Stimulated activated CD8-positive, alpha-beta memory T cell treated with anti-CD3 and anti-CD28 coated beads, Interleukin-15, amount 100 ng/mL, for 48 hours (primary cell): ENCODE data around the gene RXYLT1.
A peak's percentile ranks its signal among the peaks of the same experiment; 100 is the strongest.

Source experiments
- DNase-seq, 2 donors: peaks; one replicate each; pipeline ENCODE4 v3.0.0-alpha.2; 2020; ENCODE audit warnings: low read depth in 2 of 2

Gene RXYLT1

GRCh38 chr12:63843254-63843720, 63.6 kb downstream of the RXYLT1 start:
- DNase-seq: no peak

DNA sequence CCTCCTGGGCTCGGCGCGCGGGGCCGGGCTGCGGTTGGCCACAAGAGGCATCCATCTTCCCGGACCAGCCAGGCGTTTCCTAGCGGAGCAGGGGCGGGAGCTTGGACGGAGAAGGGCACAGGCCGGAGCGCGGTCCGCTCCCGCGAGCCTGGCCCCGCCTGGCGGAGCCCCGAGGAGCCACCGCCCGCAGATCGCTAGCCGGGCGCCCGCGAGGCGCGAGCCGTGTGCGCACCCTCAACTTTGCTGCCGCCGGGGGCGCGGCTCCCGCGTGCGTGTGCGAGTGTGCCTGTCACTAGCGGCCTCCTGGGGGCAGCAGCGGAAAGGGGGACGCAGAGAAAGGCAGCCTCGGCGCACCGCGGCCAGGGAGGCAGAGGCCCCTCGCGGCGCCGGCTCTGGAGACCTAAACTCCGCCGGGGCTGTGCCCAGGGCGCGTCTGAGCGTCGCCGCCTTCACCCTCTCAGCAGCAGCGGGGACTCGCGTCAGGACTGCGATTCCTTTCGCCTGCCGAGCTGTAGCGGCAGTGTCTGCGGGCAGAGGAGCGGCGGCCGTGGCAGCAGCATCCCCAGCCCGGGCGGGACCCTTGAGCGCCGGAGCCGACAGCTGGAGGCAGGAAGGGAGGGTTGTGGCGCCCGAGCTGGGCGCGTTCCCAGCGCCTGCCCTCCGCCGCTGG, 64.1 kb downstream of the RXYLT1 start:
- DNase-seq: peak; percentile 71 to 73

DNA sequence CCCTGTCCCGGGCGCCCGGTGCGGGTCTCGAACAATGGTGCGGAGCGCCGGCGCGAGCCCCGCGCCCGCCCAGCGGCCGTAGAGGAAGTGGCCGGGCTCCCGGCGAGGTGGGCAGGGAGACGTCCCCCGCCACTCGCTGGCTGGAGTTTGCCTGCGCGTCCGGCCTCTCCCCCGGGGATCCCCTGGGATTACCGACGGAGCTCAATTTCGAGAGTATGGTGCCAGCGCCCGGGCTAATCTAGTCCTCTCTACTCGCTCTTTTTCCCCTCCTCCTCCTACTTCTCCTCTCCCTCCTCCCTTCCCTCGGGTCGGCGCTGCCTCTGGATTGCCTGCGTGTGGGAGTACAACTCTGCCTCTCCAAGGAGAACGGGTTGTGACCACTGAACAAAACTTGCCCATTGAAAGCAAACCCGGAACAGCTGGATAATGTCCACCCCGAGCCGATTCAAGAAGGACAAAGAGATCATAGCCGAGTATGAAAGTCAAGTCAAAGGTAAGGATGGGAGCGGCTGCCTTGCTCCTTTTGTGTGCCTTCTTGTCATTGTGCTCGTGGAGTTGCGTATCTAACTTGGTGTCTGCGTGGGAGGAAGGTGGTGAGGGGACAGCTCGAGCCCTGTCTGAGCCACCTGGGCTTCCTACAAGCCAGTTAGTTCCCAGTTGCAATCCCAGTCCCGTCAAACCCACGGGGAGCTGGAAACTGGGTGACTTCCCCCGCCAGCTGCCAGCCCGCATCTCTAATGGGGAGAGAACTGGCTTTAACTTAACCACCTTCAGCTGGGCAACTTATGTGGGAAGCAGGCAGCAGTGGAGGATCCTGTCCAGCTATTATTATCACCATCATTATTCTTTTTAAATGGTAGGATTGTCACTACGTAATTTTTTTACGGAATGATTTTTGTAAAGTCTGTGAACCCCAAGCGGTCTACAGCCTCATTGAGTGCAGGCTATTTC, 65.0 kb downstream of the RXYLT1 start, which contains the start of gene SRGAP1:
Gene SRGAP1, plus strand, starts transcription at position 310 of the 951 bp plus-strand sequence. Its CDS starts 117 bp downstream, at position 427.
- DNase-seq: no peak

DNA sequence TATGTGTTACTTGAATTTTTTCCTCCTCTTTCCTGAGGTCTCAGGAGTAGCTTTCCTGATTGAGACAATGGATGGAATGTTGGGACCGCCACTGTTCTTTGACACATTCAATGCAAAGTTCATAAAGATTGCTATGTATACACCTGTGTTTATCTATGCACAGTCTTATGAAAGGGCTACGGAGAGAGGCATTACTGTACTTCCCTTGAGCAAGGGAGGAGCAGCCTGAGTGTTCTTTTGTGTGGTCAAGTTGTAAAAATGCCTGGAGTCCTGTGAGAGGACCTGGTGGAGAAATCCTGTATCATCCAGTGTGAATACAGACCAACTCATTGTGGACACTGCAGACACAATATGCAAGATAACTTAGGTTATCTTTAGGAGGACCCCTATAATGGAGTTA, 66.0 kb downstream of the RXYLT1 start:
- DNase-seq: no peak

DNA sequence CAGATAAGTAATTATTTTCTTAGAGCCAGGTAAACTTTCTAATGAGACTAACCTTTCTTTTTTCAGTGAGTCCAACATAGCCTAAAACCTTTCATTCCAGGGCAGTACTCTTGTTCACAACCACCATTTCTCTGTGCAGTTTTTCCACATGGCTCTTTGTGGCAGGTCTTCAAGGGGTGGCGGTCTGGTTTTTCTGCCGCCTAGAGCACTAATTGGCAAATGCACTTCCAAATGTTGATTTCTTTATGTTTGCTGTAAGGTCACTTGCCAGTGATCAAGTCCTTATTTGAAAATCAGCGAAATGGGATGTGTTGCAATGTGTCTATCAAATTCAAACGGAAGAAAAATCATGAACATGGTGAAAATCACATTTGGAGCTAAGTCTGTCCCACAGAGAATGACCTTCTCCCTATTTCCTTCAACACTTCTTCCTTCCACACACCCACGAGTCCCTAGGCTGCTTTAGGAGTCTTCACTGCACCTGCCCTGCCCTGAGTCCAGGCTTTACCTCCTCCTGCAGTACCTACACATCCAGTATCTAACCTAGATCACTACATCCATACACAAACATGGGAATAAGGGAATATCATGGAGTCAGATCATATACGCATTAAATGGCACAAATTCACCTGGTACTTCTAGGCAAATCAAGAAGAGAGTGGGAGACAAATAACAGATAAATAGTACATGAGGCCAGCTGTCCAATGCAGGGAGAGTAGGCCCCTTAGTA, 66.7 kb downstream of the RXYLT1 start:
- no peak for DNase-seq

DNA sequence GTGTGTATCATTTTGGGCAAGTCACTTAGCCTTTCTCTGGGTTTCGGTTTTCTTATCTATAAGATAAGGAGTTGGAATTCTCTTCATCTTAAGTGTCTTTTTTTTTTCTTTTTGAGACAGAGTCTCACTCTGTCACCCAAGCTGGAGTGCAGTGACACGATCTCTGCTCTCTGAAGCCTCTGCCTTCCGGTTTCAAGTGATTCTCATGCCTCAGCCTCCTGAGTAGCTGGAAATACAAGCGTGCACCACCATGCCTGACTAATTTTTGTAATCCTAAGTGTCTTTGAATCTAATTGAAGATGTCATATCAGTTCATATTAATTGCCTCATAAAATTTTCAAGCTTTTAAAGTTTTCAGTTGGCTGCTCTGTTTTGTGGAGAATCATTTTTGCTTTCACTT, 68.7 kb downstream of the RXYLT1 start:
- DNase-seq: no peak

- no peak for DNase-seq
Observed at GRCh38 chr12:63849106-63849620, 69.5 kb downstream of the RXYLT1 start.

DNA sequence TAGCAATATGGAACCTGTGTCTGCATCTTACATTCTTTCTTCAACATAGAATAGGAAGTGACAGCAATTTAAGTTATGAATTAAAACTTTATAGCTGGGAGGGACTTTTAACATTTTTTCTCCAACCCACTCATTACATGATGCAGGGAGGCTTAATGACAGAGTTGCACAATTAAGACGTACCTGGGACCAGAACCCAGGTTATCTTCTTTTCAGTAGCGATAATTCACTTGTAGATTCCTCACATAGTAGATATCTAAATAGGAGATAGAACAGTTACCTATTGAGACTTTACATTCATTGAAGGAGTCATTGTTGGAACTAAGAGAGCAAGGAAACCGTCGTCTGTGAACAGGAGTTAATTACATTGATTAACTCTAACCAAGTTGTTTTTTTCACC, 69.9 kb downstream of the RXYLT1 start:
- DNase-seq: no peak

GRCh38 chr12:63853978-63854377, 74.3 kb downstream of the RXYLT1 start:
- DNase-seq: no peak

GRCh38 chr12:63855299-63855698, 75.6 kb downstream of the RXYLT1 start:
- no peak for DNase-seq

GRCh38 chr12:63857771-63858670, 78.3 kb downstream of the RXYLT1 start:
- DNase-seq: no peak
